ENCODE measurements around the gene ZNF276.
"Not testable (repeated sequence)": the region's sequence is repeated elsewhere in the genome, so short reads cannot be mapped to it uniquely, and the experiment has no call there.

Gene ZNF276, protein sequence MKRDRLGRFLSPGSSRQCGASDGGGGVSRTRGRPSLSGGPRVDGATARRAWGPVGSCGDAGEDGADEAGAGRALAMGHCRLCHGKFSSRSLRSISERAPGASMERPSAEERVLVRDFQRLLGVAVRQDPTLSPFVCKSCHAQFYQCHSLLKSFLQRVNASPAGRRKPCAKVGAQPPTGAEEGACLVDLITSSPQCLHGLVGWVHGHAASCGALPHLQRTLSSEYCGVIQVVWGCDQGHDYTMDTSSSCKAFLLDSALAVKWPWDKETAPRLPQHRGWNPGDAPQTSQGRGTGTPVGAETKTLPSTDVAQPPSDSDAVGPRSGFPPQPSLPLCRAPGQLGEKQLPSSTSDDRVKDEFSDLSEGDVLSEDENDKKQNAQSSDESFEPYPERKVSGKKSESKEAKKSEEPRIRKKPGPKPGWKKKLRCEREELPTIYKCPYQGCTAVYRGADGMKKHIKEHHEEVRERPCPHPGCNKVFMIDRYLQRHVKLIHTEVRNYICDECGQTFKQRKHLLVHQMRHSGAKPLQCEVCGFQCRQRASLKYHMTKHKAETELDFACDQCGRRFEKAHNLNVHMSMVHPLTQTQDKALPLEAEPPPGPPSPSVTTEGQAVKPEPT

DNA sequence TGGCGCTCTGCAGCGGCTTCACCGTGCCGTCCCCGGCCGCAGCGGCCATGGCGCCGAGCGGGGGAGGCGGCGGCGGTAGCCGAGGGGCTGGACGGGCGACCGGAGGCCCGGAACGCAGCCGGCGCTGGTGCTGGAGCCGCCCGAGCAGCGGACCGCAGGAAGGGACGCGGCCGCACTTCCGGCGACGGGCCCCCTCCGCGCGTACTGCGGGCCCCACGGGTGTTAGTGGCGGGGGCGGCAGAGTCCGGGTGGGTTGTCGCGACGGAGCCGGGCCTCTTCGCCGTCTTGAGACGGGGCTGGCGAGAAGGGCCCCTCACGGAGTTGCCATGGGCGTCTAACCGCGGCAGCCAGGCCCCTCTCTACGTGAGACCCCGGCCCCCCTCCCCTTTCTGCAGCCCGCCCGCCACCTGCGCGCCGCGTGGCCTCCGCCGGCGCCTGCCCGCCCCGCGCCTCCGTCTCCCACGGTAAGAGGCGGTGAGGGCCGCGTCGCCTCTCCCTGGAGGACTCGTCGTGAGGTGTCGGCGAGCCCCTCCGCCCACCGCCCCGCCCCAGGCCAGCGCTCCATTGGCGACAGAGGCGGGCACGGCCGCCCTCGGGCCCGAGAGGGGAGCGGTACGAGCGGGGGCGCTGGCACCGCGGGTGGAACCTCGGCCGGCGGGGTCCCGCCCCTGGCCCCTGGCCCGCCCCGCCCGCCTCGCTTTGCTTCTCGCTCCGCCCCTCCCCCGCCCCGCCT, at the start of gene ZNF276, which contains the start of gene VPS9D1:
TSS of gene ZNF276 (plus strand) at position 725 of the 733 bp plus-strand sequence. CDS start 104 bp downstream, outside the sequence.
TSS of gene VPS9D1 (minus strand) at position 86 of the 733 bp plus-strand sequence. CDS start at position 49, 37 bp downstream.
- DNase-seq (ENCODE audit: low read depth): peak; percentile 65

DNA sequence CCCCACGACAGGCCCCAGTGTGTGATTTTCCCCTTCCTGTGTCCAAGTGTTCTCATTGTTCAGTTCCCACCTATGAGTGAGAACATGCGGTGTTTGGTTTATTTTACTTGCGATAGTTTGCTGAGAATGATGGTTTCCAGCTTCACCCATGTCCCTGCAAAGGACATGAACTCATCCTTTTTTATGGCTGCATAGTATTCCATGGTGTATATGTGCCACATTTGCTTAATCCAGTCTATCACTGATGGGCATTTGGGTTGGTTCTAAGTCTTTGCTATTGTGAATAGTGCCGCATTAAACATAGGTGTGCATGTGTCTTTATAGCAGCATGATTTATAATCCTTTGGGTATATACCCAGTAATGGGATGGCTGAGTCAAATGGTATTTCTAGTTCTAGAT, 49.8 kb upstream of the ZNF276 start:
- DNase-seq (ENCODE audit: low read depth): not testable (repeated sequence)

DNA sequence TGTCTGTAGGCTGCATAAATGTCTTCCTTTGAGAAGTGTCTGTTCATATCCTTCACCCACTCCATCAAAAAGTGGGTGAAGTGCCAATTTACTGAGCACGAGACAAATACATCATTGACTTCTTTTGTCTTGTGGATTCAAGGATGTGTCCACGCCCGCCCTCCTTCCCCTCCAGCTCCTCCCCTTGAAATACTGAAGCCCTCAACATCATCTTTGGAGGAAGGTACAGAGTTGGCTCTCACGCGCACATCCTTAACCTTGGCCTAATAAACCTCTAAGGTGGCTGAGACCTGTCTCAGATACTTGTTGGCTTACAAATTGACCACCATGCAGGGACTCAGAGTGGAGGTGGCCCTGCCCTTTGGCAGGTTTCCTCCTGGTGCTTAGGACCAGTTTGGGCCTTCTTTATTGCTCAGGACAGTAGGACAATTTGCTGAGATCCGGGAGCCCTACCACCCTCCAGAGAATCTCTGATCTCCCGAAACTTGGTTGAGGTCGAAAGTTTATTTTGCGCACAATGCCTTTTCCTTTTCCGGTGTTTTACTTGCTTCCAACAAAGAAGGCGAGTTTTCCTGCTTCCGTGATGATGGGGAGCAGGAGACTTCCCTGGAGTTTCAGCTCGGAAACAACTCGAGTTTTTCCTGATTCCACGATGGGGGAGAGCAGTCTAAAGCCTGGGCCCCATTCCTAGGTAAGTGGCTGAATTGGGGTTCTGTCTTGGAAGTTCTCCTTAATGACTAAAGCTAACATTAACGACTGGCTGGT, 49.0 kb upstream of the ZNF276 start:
- DNase-seq (ENCODE audit: low read depth): no peak

DNA sequence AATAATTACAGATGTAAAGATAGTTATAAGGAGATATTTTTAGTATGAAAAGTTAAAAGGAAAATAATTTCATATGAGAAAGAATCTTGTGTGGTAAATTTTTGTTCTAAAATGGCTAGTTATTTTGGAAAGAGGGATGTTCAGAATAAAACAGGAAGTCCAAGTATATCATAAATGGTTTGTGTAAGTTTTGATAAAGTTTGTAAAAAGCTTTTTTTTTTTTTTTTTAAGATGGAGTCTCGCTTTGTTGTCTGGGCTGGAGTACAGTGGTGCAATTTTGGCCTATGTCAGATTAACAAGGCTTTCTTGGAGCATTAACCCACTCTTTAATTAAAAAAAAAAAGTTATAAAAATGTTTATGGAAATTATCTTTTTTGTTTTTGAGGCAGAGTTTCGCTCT, 43.1 kb upstream of the ZNF276 start:
- no peak for DNase-seq (ENCODE audit: low read depth)

DNA sequence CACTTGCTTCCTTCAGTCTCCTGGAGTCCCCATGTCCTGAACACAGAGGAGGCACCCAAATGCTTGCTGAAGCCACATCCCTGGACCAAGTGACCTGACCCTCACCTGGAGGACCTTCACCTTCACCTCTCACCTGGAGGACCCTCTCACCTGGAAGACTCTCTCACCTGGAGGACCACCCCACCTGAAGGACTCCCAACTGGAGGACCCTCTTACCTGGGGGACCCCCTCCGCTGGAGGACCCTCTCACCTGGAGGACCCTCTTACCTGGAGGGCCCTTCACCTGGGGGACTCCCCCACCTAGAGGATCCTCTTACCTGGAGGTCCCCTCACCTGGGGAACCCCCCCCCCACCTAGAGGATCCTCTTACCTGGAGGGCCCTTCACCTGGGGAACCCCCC, 35.4 kb upstream of the ZNF276 start:
- no peak for DNase-seq (ENCODE audit: low read depth)

DNA sequence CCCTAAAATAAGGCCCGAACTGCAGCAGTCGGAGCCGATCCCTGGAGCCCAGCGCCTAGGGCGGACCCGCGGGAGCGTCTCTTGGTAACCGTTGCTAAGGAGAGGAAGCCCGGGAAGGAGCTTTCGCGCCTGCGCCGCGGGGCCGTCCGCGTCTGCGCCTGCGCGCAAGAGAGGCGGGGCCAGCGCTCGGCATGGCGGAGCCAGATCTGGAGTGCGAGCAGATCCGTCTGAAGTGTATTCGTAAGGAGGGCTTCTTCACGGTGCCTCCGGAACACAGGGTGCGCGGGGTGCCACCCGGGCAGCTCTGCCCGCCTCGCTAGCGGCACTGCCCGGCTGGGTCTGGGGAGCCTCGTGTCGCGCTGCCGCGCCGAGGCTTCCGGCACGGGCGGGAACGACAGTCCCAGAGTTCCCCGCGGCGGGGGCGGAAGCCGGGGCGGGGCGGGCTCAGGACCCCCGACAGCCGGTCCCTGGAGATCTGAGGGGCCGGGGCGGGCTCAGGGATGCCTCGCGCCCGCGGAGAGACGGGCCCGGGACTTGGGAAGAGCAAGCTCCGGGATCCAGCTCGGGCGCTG, 34.7 kb upstream of the ZNF276 start, which contains the start of gene CDK10:
TSS of gene CDK10 (plus strand) at position 170 of the 572 bp plus-strand sequence. CDS start at position 192, 22 bp downstream.
- DNase-seq (ENCODE audit: low read depth): peak; percentile 77

DNA sequence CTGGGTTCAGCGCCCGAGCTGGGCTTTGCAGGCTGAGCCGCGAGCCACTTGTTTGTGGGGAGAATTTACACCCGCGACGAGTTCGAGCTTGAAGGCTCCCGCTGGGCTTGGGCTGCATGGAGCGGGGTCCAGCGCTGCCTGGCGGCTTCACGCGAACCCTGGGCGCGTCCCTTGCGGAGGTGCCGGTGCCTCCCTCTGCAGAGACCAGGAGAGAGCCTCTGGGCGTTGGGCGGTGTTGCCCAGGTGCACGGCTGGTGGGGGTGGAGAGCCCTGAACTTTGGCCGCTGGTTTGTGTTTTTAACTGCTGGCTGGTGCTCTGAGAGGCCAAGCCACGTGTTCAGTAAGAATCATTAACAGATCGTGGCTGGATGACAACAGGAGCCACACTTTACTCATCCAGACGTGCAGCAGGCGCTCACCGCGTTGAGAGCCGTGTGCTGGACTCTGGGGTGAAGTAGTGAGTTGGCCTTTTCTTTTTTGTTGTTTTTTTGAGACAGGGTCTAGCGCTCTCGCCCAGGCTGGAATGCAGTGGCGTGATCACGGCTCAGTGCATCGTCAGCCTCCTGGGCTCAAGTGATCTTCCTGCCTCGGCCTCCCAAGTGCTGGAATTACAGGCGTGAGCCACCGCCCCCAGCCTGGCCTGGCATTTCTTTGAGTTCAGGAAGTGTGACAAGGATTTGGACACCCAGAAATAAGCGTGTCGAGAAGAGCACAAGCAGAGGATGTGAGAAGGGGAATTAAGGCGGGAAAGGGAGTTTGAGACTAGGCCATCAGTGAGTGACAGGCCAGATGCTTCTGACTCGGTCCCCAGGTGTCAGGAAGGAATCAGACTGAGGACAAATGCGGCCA, 34.0 kb upstream of the ZNF276 start:
- DNase-seq (ENCODE audit: low read depth): no peak

DNA sequence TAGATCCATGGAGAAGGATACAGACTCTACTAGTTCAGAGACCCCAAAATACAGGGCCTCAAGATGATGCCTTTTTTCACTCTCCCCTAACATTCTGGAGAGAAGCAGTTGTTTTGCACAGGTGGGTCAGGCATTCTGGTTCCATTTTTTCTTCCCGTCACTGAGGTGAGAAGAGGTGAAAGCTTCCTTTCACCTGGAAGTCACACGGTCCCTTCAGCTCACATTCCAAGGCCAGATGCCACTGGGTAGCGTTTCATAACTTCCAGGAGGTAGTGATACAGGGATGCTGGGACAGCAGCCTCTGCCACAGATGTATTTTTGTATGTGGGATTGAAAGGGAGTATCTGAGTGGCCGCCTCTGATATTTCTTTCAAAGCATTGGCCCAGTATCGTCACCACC, 32.9 kb upstream of the ZNF276 start:
- no peak for DNase-seq (ENCODE audit: low read depth)

DNA sequence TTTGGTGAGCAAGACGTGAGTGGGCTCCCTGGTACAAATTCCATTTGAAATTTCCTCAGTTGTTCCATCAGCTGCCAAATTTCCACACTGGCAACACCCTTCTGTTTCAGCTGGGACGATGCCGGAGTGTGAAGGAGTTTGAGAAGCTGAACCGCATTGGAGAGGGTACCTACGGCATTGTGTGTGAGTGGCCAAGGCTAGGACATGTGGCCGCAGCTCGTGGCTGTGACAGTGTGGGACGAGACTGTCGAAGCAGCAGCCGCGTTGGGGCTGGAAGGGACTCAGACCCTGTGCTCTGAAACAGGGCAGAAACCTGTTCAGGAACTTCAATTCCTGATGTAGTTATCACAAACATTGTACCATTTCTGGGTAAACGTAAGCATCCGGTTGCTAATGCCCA, 32.2 kb upstream of the ZNF276 start:
- no peak for DNase-seq (ENCODE audit: low read depth)

DNA sequence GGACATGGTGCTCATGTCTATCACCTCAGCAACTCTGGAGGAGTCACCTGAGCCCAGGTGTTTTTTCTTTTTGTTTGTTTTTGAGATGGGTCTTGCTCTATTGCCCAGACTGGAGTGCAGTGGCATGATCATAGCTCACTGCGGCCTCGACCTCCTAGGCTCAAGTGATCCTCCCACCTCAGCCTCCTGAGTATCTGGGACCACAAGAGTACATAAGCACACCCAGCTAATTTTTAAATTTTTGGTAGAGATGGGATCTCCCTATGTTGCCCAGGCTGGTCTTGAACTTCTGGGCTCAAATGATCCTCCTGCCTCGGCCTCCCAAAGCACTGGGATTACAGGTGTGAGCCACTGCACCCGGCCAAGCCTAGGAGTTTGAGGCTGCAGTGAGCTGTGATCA, 31.7 kb upstream of the ZNF276 start:
- not testable (repeated sequence) for DNase-seq (ENCODE audit: low read depth)

DNA sequence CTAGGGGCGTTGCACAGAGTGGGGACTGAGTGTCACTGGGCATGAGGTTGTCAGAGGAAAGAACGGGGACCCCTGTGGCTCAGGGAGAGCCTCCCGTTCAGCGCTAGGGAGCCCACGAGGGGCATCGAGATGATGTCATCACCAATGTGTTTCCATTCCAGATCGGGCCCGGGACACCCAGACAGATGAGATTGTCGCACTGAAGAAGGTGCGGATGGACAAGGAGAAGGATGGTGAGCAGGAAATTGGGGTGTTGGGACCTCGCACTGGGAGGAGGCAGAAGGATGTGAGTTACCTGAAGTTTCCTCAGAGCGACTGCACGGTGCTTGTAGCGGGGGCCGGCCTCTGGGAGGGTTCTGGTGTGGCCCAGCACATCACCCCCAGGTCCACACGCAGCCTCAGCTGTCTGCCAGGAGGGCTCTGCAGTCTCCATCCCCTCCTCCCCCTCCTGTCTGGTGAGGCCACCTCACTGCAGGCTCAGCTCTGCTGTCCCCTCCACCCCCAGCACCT, 30.9 kb upstream of the ZNF276 start:
- DNase-seq (ENCODE audit: low read depth): no peak

DNA sequence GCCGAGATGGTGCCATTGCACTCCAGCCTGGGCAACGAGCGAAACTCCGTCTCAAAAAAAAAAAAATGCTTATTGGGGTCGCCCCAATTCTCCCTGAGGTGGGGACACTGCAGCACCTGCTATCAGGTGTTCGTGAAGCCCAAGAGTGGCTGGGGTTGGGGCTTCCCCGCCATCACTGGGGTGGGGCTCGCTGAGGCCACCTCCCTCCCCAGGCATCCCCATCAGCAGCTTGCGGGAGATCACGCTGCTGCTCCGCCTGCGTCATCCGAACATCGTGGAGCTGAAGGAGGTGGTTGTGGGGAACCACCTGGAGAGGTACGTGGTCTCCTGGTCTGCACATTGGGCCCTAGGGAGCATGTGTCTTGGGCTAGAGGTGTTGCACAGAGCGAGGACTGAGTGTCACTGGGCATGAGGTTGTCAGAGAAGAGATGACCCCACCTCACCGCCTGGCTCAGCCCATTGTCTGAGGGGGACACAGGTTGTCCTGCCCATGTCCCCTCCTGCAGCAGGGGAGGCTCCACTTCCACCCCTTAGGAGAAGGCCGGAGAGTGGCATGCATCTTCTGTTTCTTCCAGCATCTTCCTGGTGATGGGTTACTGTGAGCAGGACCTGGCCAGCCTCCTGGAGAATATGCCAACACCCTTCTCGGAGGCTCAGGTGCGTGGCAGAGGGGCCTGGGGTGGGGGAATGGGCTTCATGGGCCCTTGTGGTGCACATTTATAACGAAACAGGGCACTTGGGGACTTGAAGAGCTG, 29.9 kb upstream of the ZNF276 start:
- DNase-seq (ENCODE audit: low read depth): no peak

DNA sequence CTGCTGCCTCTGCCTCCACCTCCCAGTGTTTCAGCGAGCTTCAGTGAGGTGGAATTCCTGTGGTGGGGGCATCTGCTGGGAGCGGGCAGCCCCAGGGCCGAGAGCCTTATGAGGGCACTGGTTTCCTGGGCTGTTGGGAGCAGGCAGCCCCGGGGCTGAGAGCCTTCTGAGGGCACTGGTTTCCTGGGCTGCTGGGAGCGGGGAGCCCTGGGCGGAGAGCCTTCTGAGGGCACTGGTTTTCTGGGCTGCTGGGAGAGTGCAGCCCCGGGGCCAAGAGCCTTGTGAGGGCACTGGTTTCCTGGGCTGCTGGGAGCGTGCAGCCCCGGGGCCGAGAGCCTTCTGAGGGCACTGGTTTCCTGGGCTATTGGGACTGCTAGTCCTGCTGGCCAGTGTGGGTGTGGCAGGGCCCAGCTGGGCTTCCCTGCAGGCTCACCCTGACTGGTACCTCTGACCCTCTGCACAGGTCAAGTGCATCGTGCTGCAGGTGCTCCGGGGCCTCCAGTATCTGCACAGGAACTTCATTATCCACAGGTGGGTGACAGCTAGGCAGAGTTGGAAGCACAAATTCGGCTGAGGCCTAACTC, 29.3 kb upstream of the ZNF276 start:
- DNase-seq (ENCODE audit: low read depth): no peak

DNA sequence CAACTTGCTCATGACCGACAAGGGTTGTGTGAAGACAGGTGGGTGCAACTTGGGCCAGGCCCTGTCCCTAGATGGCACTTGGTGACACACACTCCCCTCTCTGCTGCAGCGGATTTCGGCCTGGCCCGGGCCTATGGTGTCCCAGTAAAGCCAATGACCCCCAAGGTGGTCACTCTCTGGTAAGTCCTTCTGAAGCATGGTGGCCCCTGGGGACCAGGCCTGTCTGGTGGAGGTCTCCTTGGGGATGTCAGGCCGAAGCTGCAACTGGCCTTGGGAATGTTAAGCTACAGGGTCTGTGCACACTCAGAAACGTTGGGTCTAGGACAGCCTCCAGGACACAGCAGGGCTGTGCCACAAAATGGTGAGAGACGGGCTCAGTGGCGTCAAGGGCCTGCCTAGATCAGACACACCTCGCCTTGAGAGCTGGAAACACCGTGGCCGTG, 28.0 kb upstream of the ZNF276 start:
- DNase-seq (ENCODE audit: low read depth): no peak

DNA sequence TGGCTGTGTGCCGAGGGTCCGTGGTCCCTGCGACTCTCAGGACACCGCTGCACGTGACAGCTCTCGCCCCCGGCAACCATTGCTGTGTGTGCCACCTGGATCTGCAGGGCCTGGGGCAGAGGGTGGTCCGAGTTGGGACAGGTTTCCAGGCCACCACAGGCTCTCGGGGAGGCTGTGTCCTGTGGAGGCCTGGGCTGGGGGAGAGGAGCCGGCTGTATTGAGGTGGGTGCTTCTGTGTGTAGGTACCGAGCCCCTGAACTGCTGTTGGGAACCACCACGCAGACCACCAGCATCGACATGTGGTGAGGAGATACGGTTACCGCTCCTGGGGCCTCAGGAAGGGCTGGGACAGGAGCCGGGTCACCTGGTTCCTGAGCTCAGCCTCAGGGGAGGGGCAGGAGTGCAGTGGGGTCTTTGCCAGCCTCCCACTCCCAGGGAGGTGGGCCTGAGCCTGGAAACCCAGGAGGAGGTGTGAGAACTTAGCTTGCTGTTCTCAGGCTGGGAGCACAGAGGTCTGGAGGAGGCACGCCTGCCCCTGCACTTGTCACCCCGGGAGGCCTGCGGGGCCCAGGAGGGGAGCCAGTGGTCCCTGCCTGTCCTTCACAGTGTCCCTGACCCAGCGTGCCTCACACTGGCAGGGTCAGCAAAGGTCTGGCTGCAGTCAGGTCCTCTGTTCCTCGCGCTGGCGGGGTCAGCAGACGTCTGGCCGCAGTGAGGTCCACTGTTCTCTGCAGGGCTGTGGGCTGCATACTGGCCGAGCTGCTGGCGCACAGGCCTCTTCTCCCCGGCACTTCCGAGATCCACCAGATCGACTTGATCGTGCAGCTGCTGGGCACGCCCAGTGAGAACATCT, 27.2 kb upstream of the ZNF276 start:
- no peak for DNase-seq (ENCODE audit: low read depth)

DNA sequence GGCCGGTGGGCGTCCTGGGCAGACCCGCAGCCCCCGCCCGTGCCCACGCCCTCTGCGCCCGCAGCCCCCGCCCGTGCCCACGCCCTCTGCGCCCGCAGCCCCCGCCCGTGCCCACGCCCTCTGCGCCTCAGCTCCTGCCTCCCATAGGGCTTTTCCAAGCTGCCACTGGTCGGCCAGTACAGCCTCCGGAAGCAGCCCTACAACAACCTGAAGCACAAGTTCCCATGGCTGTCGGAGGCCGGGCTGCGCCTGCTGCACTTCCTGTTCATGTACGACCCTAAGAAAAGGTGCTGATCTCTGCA, 26.6 kb upstream of the ZNF276 start:
- not testable (repeated sequence) for DNase-seq (ENCODE audit: low read depth)

DNA sequence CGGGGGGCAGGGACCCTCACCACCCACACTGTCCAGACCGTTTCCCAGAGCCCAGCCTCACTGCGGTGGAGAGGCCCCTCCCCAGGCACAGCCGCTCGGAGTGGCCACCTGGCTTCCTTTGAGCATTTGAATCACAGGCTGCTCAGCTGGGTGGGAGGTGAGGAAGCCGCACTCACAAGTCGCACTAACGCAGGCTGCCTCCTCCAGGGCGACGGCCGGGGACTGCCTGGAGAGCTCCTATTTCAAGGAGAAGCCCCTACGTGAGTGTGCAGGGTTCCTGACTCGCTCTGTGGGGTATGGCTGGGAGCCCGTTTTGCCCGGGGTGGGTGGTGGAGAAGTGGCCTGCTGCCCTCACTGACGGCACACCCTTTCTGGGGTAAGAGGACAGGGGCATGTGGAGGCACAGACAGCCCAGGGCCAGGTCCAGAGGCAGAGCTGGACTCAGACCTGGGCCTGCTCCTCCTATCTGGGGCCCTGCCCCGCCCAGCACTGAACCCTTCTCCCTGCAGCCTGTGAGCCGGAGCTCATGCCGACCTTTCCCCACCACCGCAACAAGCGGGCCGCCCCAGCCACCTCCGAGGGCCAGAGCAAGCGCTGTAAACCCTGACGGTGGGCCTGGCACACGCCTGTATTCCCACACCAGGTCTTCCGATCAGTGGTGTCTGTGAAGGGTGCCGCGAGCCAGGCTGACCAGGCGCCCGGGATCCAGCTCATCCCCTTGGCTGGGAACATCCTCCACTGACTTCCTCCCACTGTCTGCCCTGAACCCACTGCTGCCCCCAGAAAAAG, 26.1 kb upstream of the ZNF276 start:
- no peak for DNase-seq (ENCODE audit: low read depth)

Data from stimulated activated CD8-positive, alpha-beta memory T cell treated with anti-CD3 and anti-CD28 coated beads, Interleukin-15, amount 100 ng/mL, for 1 hour (primary cell).